Adrenal gland (tissue), 5 donors: ENCODE results near the gene HS3ST4.

Experiments
- CTCF ChIP-seq, 6 experiments: fragments of 450-650 bp in 4 of 6; fragments of 200-600 bp in 2 of 6; sonication (generic) in 1 of 6; IDR thresholded peaks; 1 replicate in 5 of 6; 2 replicates in 1 of 6; pipeline versions ENCODE4 v1.5.1 to v1.8.0; 2016 to 2021; ENCODE audit warnings: antibody characterized with exemption in 6 of 6, mild to moderate bottlenecking in 2 of 6, moderate library complexity in 1 of 6
- POLR2A ChIP-seq, 2 donors: fragments of 450-650 bp; IDR thresholded peaks; one replicate each; pipeline ENCODE4 v1.6.1; 2017; ENCODE audit warnings: antibody characterized with exemption in 2 of 2, mild to moderate bottlenecking in 2 of 2, moderate library complexity in 1 of 2
- donor health status: DM: no; HTN: no; CAD: no.

GRCh38 chr16:26041952-26042668, 350.4 kb downstream of the HS3ST4 start:
- TF ChIP-seq CTCF (IDR thresholded peaks at IDR 0.05): no peak
- TF ChIP-seq POLR2A (IDR thresholded peaks at IDR 0.05): no peak
